ENCODE data around the gene FNDC5. TPM values are rescaled to one million over a fixed set of nuclear protein-coding genes. Genes with fewer than 3 reads are reported as not detected.

Gene FNDC5
- total RNA-seq, 4 donors from 2014 or later: 5.5 to 17.0 (median 9.8) TPM

DNA sequence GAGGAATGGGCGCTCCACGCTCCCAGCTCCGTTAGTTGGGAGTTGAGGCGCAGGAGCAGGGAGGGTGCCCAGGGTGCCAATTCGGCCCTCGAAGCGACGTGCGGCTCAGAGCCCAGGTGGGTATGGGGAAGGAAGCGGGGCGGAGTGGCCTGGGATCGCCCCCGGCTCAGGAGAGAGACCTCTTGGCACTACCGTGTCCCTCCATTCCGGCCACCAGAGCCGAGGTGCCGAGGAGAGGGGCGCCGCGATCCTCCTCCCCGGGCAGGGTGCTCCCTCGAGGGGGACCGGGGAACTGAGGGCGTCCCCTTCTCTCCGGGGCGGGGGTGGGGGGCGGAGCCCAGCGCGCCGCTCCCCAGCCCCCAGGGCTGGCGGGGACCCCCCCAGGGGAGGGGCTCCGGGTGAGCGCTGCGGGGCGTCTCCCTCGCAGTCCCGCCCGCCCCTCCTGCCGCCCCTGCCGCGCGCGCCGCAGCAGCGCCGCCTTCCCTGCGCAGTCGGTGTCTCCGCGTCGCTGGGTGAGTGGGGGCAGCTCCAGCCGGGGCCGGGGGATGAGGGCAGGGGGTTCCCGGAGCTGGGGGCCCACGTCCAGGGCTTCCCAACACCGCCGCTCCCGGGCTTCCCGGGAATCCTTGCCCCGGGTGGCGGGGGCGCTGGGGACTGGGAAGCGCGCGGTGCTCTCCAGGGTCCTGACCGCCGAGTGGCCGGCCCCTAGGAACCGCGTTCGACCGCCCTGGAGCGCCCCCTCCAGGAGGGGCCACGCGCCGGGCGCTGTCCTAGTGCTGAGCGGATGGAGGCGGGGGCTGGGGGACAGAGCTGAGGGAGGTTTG, 15.5 kb upstream of the FNDC5 start, which contains the start of gene HPCA:
Gene HPCA, plus strand, starts transcription at position 488 of the 824 bp plus-strand sequence. CDS start 2,408 bp downstream, outside the sequence.
- peaks cover 8 to 74% (median 28%) of the 10 kb centered on the region in 4 donors for H3K27me3 ChIP-seq
- H3K9me3 ChIP-seq: no peaks in the 10 kb centered on the region
- H3K36me3 ChIP-seq: no peaks in the 10 kb centered on the region
- intact Hi-C loops (cut with DNase I): no loop called here
- no peak for DNase-seq (ENCODE audit: extremely low spot score)
- 28% methylated on average over 10 of the region's 79 CpGs for WGBS
- peak within 1 kb of the TSS; percentile 26 to 42 (median 28) for H3K4me3 ChIP-seq
- peaks cover 15 to 29% (median 22%) of the 10 kb centered on the region in 4 donors for H3K4me1 ChIP-seq
- no peak within 1 kb of the TSS for H3K27ac ChIP-seq (replicated peaks in 1 of 4)
- TF ChIP-seq, protein P1, sequence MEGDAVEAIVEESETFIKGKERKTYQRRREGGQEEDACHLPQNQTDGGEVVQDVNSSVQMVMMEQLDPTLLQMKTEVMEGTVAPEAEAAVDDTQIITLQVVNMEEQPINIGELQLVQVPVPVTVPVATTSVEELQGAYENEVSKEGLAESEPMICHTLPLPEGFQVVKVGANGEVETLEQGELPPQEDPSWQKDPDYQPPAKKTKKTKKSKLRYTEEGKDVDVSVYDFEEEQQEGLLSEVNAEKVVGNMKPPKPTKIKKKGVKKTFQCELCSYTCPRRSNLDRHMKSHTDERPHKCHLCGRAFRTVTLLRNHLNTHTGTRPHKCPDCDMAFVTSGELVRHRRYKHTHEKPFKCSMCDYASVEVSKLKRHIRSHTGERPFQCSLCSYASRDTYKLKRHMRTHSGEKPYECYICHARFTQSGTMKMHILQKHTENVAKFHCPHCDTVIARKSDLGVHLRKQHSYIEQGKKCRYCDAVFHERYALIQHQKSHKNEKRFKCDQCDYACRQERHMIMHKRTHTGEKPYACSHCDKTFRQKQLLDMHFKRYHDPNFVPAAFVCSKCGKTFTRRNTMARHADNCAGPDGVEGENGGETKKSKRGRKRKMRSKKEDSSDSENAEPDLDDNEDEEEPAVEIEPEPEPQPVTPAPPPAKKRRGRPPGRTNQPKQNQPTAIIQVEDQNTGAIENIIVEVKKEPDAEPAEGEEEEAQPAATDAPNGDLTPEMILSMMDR (IDR thresholded peaks at IDR 0.05): peak in 2 of 3 experiments; percentile 13 to 21
- TF ChIP-seq POLR2AphosphoS5 (IDR thresholded peaks at IDR 0.05): no peak

DNA sequence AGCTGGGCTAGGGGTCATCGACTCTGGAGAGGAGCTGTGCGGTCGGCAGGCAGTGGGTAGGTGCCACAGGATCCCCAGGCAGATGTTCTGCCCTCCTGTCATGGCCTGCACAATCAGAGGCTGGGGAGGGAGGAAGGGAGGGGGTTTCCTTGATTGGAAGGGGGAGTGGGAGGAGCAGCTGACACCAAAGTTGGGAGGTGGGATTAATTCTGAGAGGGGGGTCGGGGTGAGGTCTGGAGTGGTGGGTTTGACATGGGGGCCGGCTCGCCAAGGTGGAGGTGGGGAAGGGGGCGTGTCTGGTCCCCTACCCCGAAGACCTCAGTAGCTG, 14.9 kb upstream of the FNDC5 start:
- peaks cover 8 to 68% (median 28%) of the 10 kb centered on the region in 4 donors for H3K27me3 ChIP-seq
- H3K27ac ChIP-seq (replicated peaks in 1 of 4): no peak overlapping the region
- no peak overlapping the region for H3K4me3 ChIP-seq
- H3K36me3 ChIP-seq: no peaks in the 10 kb centered on the region
- intact Hi-C loops (cut with DNase I): no loop called here
- TF ChIP-seq EP300 (IDR thresholded peaks at IDR 0.05) (no peak), POLR2AphosphoS5 (IDR thresholded peaks at IDR 0.05) (no peak), POLR2A (IDR thresholded peaks at IDR 0.05; ENCODE audit: low read depth) (no peak)
- TF ChIP-seq, protein P1 (IDR thresholded peaks at IDR 0.05): no peak
- DNase-seq (ENCODE audit: extremely low spot score): no peak
- peaks cover 16 to 29% (median 22%) of the 10 kb centered on the region in 4 donors for H3K4me1 ChIP-seq
- no peaks in the 10 kb centered on the region for H3K9me3 ChIP-seq
- WGBS: 30% methylated on average over 8 of the region's 8 CpGs

DNA sequence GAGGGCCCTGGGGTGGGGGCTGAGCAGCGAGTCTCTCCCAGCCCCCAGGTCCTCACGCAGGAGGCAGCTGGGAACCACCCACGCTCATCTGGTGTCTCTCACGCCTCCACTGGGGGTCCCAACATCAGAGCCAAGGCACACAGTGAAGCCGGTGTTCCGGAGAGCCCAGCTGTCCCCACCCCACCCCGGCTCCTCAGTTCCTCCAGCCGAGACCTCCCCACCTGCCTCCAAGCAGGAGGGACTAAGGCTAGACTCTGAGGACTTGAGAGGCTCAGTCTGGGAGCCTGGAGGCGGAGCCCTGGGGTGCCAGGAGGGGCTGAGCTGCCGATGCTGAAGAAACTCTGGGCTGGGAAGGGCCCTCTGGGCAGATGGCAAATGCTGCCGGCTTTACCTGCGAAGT, 14.0 kb upstream of the FNDC5 start:
- no peaks in the 10 kb centered on the region for H3K9me3 ChIP-seq
- no peak overlapping the region for H3K27ac ChIP-seq (replicated peaks in 1 of 4)
- peaks cover 16 to 29% (median 22%) of the 10 kb centered on the region in 4 donors for H3K4me1 ChIP-seq
- DNase-seq (ENCODE audit: extremely low spot score): no peak
- no peak overlapping the region for H3K4me3 ChIP-seq
- peaks cover 8 to 59% (median 28%) of the 10 kb centered on the region in 4 donors for H3K27me3 ChIP-seq
- intact Hi-C loops (cut with DNase I): no loop called here
- TF ChIP-seq POLR2AphosphoS5 (IDR thresholded peaks at IDR 0.05) (no peak), EP300 (IDR thresholded peaks at IDR 0.05) (no peak), POLR2A (IDR thresholded peaks at IDR 0.05; ENCODE audit: low read depth) (no peak)
- TF ChIP-seq, protein P1 (IDR thresholded peaks at IDR 0.05): no peak
- H3K36me3 ChIP-seq: no peaks in the 10 kb centered on the region
- WGBS: 73% methylated on average over 2 of the region's 12 CpGs

DNA sequence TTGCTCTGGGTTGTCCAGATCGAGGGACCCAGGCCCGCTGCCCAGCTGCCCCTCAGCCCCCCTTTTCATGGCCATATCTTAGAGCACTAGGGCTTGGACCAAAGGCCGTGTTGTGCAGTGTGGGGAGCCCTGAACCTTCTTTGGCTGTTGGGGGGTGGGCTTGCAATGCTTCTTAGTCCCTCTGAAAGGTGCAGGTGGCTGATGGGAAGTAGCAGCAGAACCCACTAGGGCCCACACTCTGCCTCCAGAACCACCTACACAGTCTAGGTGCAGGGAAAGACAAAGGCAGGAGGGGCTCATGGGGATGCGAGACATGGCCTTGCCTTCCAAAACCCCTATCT, 13.3 kb upstream of the FNDC5 start:
- Histone ChIP-seq H3K27ac (replicated peaks in 1 of 4) (no peak overlapping the region), H3K4me1 (peaks cover 16 to 29% (median 22%) of the 10 kb centered on the region in 4 donors), H3K9me3 (no peaks in the 10 kb centered on the region), H3K27me3 (peaks cover 8 to 54% (median 28%) of the 10 kb centered on the region in 4 donors), H3K36me3 (no peaks in the 10 kb centered on the region), H3K4me3 (no peak overlapping the region)
- intact Hi-C loops (cut with DNase I): no loop called here
- 53% methylated on average over 4 of the region's 4 CpGs for WGBS
- TF ChIP-seq, protein P1 (IDR thresholded peaks at IDR 0.05): no peak
- TF ChIP-seq EP300 (IDR thresholded peaks at IDR 0.05): no peak
- no peak for TF ChIP-seq POLR2AphosphoS5 (IDR thresholded peaks at IDR 0.05)
- no peak for TF ChIP-seq POLR2A (IDR thresholded peaks at IDR 0.05; ENCODE audit: low read depth)
- DNase-seq (ENCODE audit: extremely low spot score): no peak

Measured in esophagus muscularis mucosa (tissue), 4 donors.